HepG2 (cell line): ENCODE measurements around the gene RAB1B. TPM values are rescaled to one million over a fixed set of nuclear protein-coding genes. Genes with fewer than 3 reads are reported as not detected.

Source experiments
- ATAC-seq: fragments of 200-7000 bp; cut with Tn5 transposase; 3 replicates; pipeline ENCODE4 v1.9.1; 2020; ENCODE audit warnings: mild to moderate bottlenecking, moderate library complexity
- BruUV-seq: library from RNA; stranded (reverse); fragments of 400-500 nt; replicated peaks from 2 replicates; lab custom pipeline; 2021; lab: Mats Ljungman, UMichigan
- CTCF ChIA-PET: fragments of 300-600 bp; formaldehyde crosslinking; extraction: SDS; loops from one replicate; lab custom pipeline; 2021; ENCODE audit warnings: low total read pairs, inconsistent platforms, low intra/inter-chr PET ratio; lab: Yijun Ruan, JAX
- POLR2A ChIA-PET: fragments of 350-600 bp; sonication (Branson Sonifier 250); formaldehyde crosslinking; loops from one replicate; lab custom pipeline; 2020; ENCODE audit warnings: antibody characterized with exemption, inconsistent platforms; lab: Yijun Ruan, JAX
- DNase-seq: peaks from one replicate; pipeline ENCODE4 v3.0.0-alpha.2; 2015; ENCODE audit warnings: low spot score
- FAIRE-seq: peaks from 3 replicates; lab custom pipeline; 2011; peaks lifted over from hg19 to GRCh38; lab: Jason Lieb, UNC
- H2AFZ ChIP-seq: one replicate; pipeline ENCODE4 v1.6.1; 2011; ENCODE audit warnings: low read length, inconsistent platforms
- H3K27ac ChIP-seq: fragments of 300-600 bp; 3 replicates; pipeline ENCODE4 v1.8.0; 2011; ENCODE audit warnings: mixed run types, mild to moderate bottlenecking, mixed read lengths, low read length, inconsistent platforms; ENCODE audit not compliant: insufficient read depth; ENCODE audit errors: extremely low read length
- H3K27me3 ChIP-seq, 2 experiments: fragments of 200-600 bp in 1 of 2; 2 replicates in 1 of 2; 3 replicates in 1 of 2; pipeline versions ENCODE4 v1.6.0 to v1.8.0; 2011; ENCODE audit warnings: low read length in 2 of 2, mild to moderate bottlenecking in 2 of 2, moderate library complexity in 2 of 2, inconsistent platforms in 1 of 2; ENCODE audit not compliant: insufficient read depth in 2 of 2, control insufficient read depth in 1 of 2
- H3K36me3 ChIP-seq, 2 experiments: fragments of 200-600 bp in 1 of 2; replicated peaks in 1 of 2; 2 replicates in 1 of 2; 3 replicates in 1 of 2; pipeline versions ENCODE4 v1.5.1 to v1.8.0; 2011; ENCODE audit warnings: low read length in 2 of 2, inconsistent platforms in 1 of 2; ENCODE audit not compliant: insufficient read depth in 2 of 2, control insufficient read depth in 1 of 2
- H3K4me1 ChIP-seq: 2 replicates; pipeline ENCODE4 v1.5.1; 2012; ENCODE audit warnings: low read length, inconsistent platforms; ENCODE audit not compliant: insufficient read depth
- H3K4me2 ChIP-seq: 2 replicates; pipeline ENCODE4 v1.6.0; 2011; ENCODE audit warnings: low read depth, low read length, inconsistent platforms
- H3K4me3 ChIP-seq, 3 experiments: fragments of 200-600 bp in 1 of 3; sonication (generic), shearing (Covaris generic) in 1 of 3; replicated peaks in 1 of 3; 2 replicates each; pipeline ENCODE4 v1.5.1; 2011 to 2016; ENCODE audit warnings: low read length in 3 of 3, inconsistent platforms in 2 of 3, low read depth in 2 of 3, mild to moderate bottlenecking in 2 of 3, control low read depth in 1 of 3, mixed read lengths in 1 of 3; ENCODE audit not compliant: insufficient read depth in 1 of 3
- H3K79me2 ChIP-seq: one replicate; pipeline ENCODE4 v1.6.1; 2011; ENCODE audit warnings: low read length, inconsistent platforms; ENCODE audit not compliant: insufficient read depth
- H3K9ac ChIP-seq: 2 replicates; pipeline ENCODE4 v1.6.0; 2011; ENCODE audit warnings: mild to moderate bottlenecking, low read depth, low read length, inconsistent platforms; ENCODE audit not compliant: insufficient read depth
- H3K9me3 ChIP-seq: 2 replicates; pipeline ENCODE4 v1.5.1; 2012; ENCODE audit warnings: mild to moderate bottlenecking, low read length
- H4K20me1 ChIP-seq: 2 replicates; pipeline ENCODE4 v1.6.0; 2011; ENCODE audit warnings: inconsistent platforms, mild to moderate bottlenecking, low read length, moderate library complexity; ENCODE audit not compliant: insufficient read depth
- BRF2 ChIP-seq: sonication (generic); formaldehyde crosslinking; IDR thresholded peaks from 2 replicates; pipeline ENCODE4 v1.8.1; 2022; ENCODE audit warnings: mild to moderate bottlenecking, missing genetic modification reagents
- KDM5A ChIP-seq: fragments of 200-600 bp; sonication (generic); IDR thresholded peaks from 2 replicates; pipeline ENCODE4 v1.7.0; 2018; ENCODE audit warnings: antibody characterized with exemption, mild to moderate bottlenecking, low read length, borderline replicate concordance
- NR2F6 ChIP-seq, 2 experiments: IDR thresholded peaks; 2 replicates each; pipeline ENCODE4 v1.6.1; 2016; ENCODE audit warnings: antibody characterized with exemption in 1 of 2, mild to moderate bottlenecking in 1 of 2
- TAF15 ChIP-seq: fragments of 200-400 bp; formaldehyde crosslinking; IDR thresholded peaks from one replicate; pipeline ENCODE4 v1.6.1; 2018; ENCODE audit warnings: mild to moderate bottlenecking, low read depth, low read length; ENCODE audit not compliant: poor library complexity, severe bottlenecking
- ZNF101 ChIP-seq: sonication (generic); formaldehyde crosslinking; IDR thresholded peaks from 2 replicates; pipeline ENCODE4 v1.4.0; 2020; ENCODE audit warnings: mild to moderate bottlenecking, low read depth, missing genetic modification reagents, borderline replicate concordance
- WGBS: methylation state at CpG from one replicate; pipeline ENCODE4 v1.1.6; 2017; ENCODE audit warnings: low lambda C conversion rate; 5-methylcytosine and 5-hydroxymethylcytosine counted together
- in situ Hi-C: cut with HindIII; loops from 2 replicates; pipeline ENCODE4 v1.10.0; 2017; ENCODE audit warnings: low pct_unique_long_range_greater_than_20kb; ENCODE audit not compliant: extremely low pct_ligation_motif_present
- intact Hi-C: fragments of 100-400 bp; cut with micrococcal nuclease; formaldehyde crosslinking; loops from one replicate; pipeline ENCODE4 v1.10.0; 2022; ENCODE audit not compliant: unreplicated experiment
- polyA plus RNA-seq, 8 experiments: library from polyadenylated mRNA; depleted of rRNA in 3 of 8; stranded (reverse) in 7 of 8; unstranded in 1 of 8; fragments of >200 nt; fragmentation: Illumina TruSeq in 4 of 8; extraction: Trizol in 4 of 8; gene quantifications; 2 replicates each; pipeline versions ENCODE4 v1.2.1 to v1.2.3, GENCODE V29; 2011 to 2016; ENCODE audit warnings: low read depth in 4 of 8, missing spikeins in 1 of 8, mixed read lengths in 1 of 8; ENCODE audit not compliant: insufficient read depth in 1 of 8
- total RNA-seq, 5 experiments: library from RNA; depleted of rRNA; stranded (reverse); fragments of >200 nt; fragmentation: Illumina TruSeq; extraction: Trizol; gene quantifications; 2 replicates each; pipeline ENCODE4 v1.2.3, GENCODE V29; 2016; ENCODE audit warnings: low read depth in 1 of 5

Gene RAB1B
- total and polyA plus RNA-seq, 2 of the 13 experiments (the other 11 are each of a cell fraction or from before 2014, with no cell fraction given): 77.9 to 87.9 TPM

GRCh38 chr11:66218846-66219620 is 49.4 kb upstream of the RAB1B start:
- H3K4me2 ChIP-seq: no peak overlapping the region
- no peak overlapping the region for H2AFZ ChIP-seq
- peaks cover 5% of the 10 kb centered on the region; the same call in 1 of the 2 replicates for H3K4me1 ChIP-seq
- H3K9me3 ChIP-seq: no peaks in the 10 kb centered on the region
- ChIA-PET POLR2A (no interaction called here), CTCF (interaction anchor here (0.7 kb wide), 1 partner anchor 140 kb away, joined by 4 read pairs; no protein-coding TSS in a partner anchor)
- FAIRE-seq (no peak), DNase-seq (no peak)
- no peaks in the 10 kb centered on the region for H3K27me3 ChIP-seq
- H3K9ac ChIP-seq: no peak overlapping the region
- H3K27ac ChIP-seq: no peak overlapping the region
- no peaks in the 10 kb centered on the region for H3K79me2 ChIP-seq
- intact Hi-C loops (no loop called here), in situ Hi-C loops (no loop called here)
- no peaks in the 10 kb centered on the region for H4K20me1 ChIP-seq
- TF ChIP-seq NR2F6 (IDR thresholded peaks at IDR 0.05) (no peak), NR2F6 (CRISPR knock-in tag; IDR thresholded peaks at IDR 0.05) (no peak), TAF15 (no peak), KDM5A (no peak), ZNF101 (no peak), BRF2 (CRISPR knock-in tag) (no peak)
- TF ChIP-seq, all 625 proteins: peak for 0
- Histone ChIP-seq H3K36me3 (peaks cover 14 to 26% of the 10 kb centered on the region in 2 experiments), H3K4me3 (no peak overlapping the region)
- ATAC-seq: no peak
- no TSS peak for BruUV-seq
- WGBS: 94% methylated on average over 18 of the region's 18 CpGs
